Loucy (cell line): ENCODE data around the gene C2orf80.

Experiments
- H2AFZ ChIP-seq: fragments of 200-600 bp; sonication (generic); 2 replicates; pipeline ENCODE4 v1.6.0; 2016; ENCODE audit warnings: antibody characterized with exemption, mild to moderate bottlenecking, low read length, moderate library complexity
- H3F3A ChIP-seq: fragments of 200-600 bp; 2 replicates; pipeline ENCODE4 v1.6.0; 2016; ENCODE audit warnings: antibody characterized with exemption, low read depth, mild to moderate bottlenecking
- H3K27me3 ChIP-seq: fragments of 200-600 bp; sonication (generic); 2 replicates; pipeline ENCODE4 v1.6.1; 2014; ENCODE audit warnings: low read length, mild to moderate bottlenecking; ENCODE audit not compliant: insufficient read depth, poor library complexity, severe bottlenecking
- H3K36me3 ChIP-seq: fragments of 200-600 bp; sonication (generic); 2 replicates; pipeline ENCODE4 v1.6.1; 2016; ENCODE audit warnings: low read length; ENCODE audit not compliant: insufficient read depth
- H3K4me1 ChIP-seq: fragments of 200-600 bp; sonication (generic); 2 replicates; pipeline ENCODE4 v1.5.1; 2014; ENCODE audit warnings: low read length, mild to moderate bottlenecking; ENCODE audit not compliant: insufficient read depth, poor library complexity, severe bottlenecking
- H3K4me2 ChIP-seq: fragments of 200-600 bp; sonication (generic); 2 replicates; pipeline ENCODE4 v1.6.0; 2014; ENCODE audit warnings: antibody characterized with exemption, low read length, low read depth, mild to moderate bottlenecking; ENCODE audit not compliant: poor library complexity, severe bottlenecking
- H3K4me3 ChIP-seq: fragments of 200-600 bp; sonication (generic); 2 replicates; pipeline ENCODE4 v1.5.1; 2014; ENCODE audit warnings: low read length, mild to moderate bottlenecking, mixed read lengths; ENCODE audit not compliant: poor library complexity, severe bottlenecking
- H3K79me2 ChIP-seq: fragments of 200-600 bp; sonication (generic); 2 replicates; pipeline ENCODE4 v1.6.1; 2014; ENCODE audit warnings: low read length; ENCODE audit not compliant: insufficient read depth
- H3K9ac ChIP-seq: fragments of 200-600 bp; sonication (generic); 2 replicates; pipeline ENCODE4 v1.6.0; 2014; ENCODE audit warnings: mild to moderate bottlenecking, low read depth, low read length, moderate library complexity; ENCODE audit not compliant: poor library complexity, severe bottlenecking
- H3K9me2 ChIP-seq: fragments of 200-600 bp; sonication (generic); replicated peaks from 2 replicates; pipeline ENCODE4 v1.6.1; 2016; ENCODE audit warnings: low read depth, low read length, mixed read lengths
- H3K9me3 ChIP-seq: fragments of 200-600 bp; sonication (generic); 2 replicates; pipeline ENCODE4 v1.6.1; 2014; ENCODE audit warnings: mild to moderate bottlenecking, antibody characterized with exemption, low read length, low read depth; ENCODE audit not compliant: insufficient read depth
- H4K20me1 ChIP-seq: fragments of 200-600 bp; sonication (generic); 2 replicates; pipeline ENCODE4 v1.6.0; 2014; ENCODE audit warnings: antibody characterized with exemption, low read length, mild to moderate bottlenecking; ENCODE audit not compliant: insufficient read depth, poor library complexity, severe bottlenecking
- CTCF ChIP-seq: fragments of 200-600 bp; sonication (generic); conservative IDR thresholded peaks from 2 replicates; pipeline ENCODE4 v1.5.1; 2014; ENCODE audit warnings: mild to moderate bottlenecking, antibody characterized with exemption, low read length
- EZH2phosphoT487 ChIP-seq: fragments of 200-600 bp; IDR thresholded peaks from 2 replicates; pipeline ENCODE4 v1.6.1; 2018; ENCODE audit warnings: antibody characterized with exemption, mild to moderate bottlenecking, moderate library complexity, borderline replicate concordance

The C2orf80 gene

GRCh38 chr2:208156439-208156838 lies 33.4 kb downstream of the C2orf80 start:
- H4K20me1 ChIP-seq = no peaks in the 10 kb centered on the region
- no peaks in the 10 kb centered on the region for H3K27me3 ChIP-seq
- H3K9me2 ChIP-seq = no peaks in the 10 kb centered on the region
- H3K79me2 ChIP-seq = no peaks in the 10 kb centered on the region
- no peaks in the 10 kb centered on the region for H3F3A ChIP-seq
- no peak overlapping the region for H3K4me3 ChIP-seq
- H3K4me1 ChIP-seq = no peaks in the 10 kb centered on the region
- no peaks in the 10 kb centered on the region for H3K36me3 ChIP-seq
- H3K9me3 ChIP-seq = peaks cover 5% of the 10 kb centered on the region; the same call in 1 of the 2 replicates
- H2AFZ ChIP-seq = no peak overlapping the region
- H3K9ac ChIP-seq = no peak overlapping the region
- no peak for TF ChIP-seq EZH2phosphoT487
- TF ChIP-seq CTCF = no peak
- no peak overlapping the region for H3K4me2 ChIP-seq

- Histone ChIP-seq H3K4me3 (no peak overlapping the region), H3K27me3 (no peaks in the 10 kb centered on the region), H3K36me3 (no peaks in the 10 kb centered on the region), H3K4me1 (no peaks in the 10 kb centered on the region), H3K9me2 (no peaks in the 10 kb centered on the region), H4K20me1 (no peaks in the 10 kb centered on the region), H3K79me2 (no peaks in the 10 kb centered on the region), H3K9me3 (peaks cover 5% of the 10 kb centered on the region; the same call in 1 of the 2 replicates), H3K4me2 (no peak overlapping the region), H3K9ac (no peak overlapping the region), H3F3A (no peaks in the 10 kb centered on the region), H2AFZ (no peak overlapping the region)
- TF ChIP-seq EZH2phosphoT487 = no peak
- no peak for TF ChIP-seq CTCF
Observed at GRCh38 chr2:208153156-208153555, 36.7 kb downstream of the C2orf80 start.

- Histone ChIP-seq H3K4me3 (no peak overlapping the region), H2AFZ (no peak overlapping the region), H3K36me3 (no peaks in the 10 kb centered on the region), H3K9ac (no peak overlapping the region), H3K9me2 (no peaks in the 10 kb centered on the region), H3F3A (no peaks in the 10 kb centered on the region), H3K27me3 (no peaks in the 10 kb centered on the region), H3K9me3 (peaks cover 5% of the 10 kb centered on the region; the same call in 1 of the 2 replicates), H3K79me2 (no peaks in the 10 kb centered on the region), H3K4me1 (no peaks in the 10 kb centered on the region), H4K20me1 (no peaks in the 10 kb centered on the region), H3K4me2 (no peak overlapping the region)
- TF ChIP-seq CTCF = no peak
- no peak for TF ChIP-seq EZH2phosphoT487
Observed at GRCh38 chr2:208150956-208151355, 38.9 kb downstream of the C2orf80 start.
